Measurements from ENCODE around the gene RAI1. TPM values are rescaled to one million over a fixed set of nuclear protein-coding genes. Genes with fewer than 3 reads are reported as not detected.

Gene RAI1
- polyA plus RNA-seq, 2 of the 4 experiments (the other 2 are of a cell fraction): 3.5 to 23.8 TPM

DNA sequence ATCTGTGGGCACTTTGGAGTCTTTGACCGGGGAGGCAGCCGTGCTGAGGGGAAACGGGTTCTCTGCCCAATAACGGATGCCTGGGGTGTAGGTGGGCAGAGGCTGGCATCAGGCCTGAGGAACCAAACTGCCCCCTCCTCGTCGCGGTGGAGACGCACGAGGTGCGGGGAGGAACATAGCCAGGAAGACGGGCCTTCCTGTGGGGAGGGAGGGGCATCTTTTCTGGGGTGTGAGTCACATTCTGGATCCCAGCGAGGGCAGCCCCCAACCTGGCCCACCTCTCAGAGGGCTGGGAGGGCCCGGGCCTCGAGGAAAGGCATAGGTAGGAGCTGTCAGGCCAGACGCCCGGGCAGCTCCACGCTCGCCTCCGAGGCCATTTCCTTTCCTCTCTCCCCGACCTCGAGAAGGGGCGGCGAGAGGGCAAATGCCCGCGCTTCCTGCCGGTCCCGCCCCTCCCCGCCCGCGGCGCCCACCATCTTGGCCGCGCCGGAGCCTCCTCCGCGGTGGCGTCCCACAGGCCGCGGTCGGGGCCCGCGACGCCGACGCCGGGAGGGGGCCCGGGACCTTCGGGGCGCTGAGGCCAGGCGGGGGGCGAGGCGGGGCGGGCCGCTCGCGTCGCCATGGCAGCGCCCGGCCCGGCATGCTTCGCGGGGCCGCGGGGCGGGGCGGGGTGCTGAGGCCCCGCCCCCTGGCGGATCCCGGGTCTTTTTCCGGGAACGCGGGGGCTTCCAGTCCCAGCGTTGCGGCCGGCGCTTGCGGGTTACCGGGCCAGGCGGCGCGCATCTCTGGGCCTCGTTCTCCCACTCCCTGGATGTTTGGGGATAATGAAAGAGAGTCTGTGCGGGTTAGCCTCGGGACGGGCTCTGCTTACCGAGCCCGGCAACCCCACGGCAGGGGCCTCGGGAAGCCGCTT is 13.2 kb downstream of the RAI1 start (continued):
- TF ChIP-seq, protein P1, sequence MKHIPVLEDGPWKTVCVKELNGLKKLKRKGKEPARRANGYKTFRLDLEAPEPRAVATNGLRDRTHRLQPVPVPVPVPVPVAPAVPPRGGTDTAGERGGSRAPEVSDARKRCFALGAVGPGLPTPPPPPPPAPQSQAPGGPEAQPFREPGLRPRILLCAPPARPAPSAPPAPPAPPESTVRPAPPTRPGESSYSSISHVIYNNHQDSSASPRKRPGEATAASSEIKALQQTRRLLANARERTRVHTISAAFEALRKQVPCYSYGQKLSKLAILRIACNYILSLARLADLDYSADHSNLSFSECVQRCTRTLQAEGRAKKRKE (CRISPR knock-in tag; IDR thresholded peaks at IDR 0.05; ENCODE audit: low read depth): peak; percentile 97
- TF ChIP-seq SREBF2 (IDR thresholded peaks at IDR 0.05) (no peak), RNF2 (IDR thresholded peaks at IDR 0.05; ENCODE audit: borderline replicate concordance, low read depth) (0 out of 2 replicates have a peak, but pooled peaks have one; percentile 41), MAFK (IDR thresholded peaks at IDR 0.05; ENCODE audit: partially characterized antibody) (no peak), RCOR1 (IDR thresholded peaks at IDR 0.05; ENCODE audit: low read depth, low read length) (no peak), JUN (IDR thresholded peaks at IDR 0.05) (peak; percentile 49 to 86), ZNF302 (CRISPR knock-in tag; IDR thresholded peaks at IDR 0.05) (peak; percentile 87; the same call in 1 of the 2 replicates), RAD21 (conservative IDR thresholded peaks at IDR 0.05 in 1 of 2, IDR thresholded peaks at IDR 0.05 in 1 of 2) (no peak), HOXA7 (CRISPR knock-in tag; IDR thresholded peaks at IDR 0.05) (peak; percentile 82; the same call in 1 of the 2 replicates), ZC3H11A (IDR thresholded peaks at IDR 0.05) (no peak), EHMT2 (IDR thresholded peaks at IDR 0.05; ENCODE audit: low read depth) (no peak), CBX2 (IDR thresholded peaks at IDR 0.05; ENCODE audit: borderline replicate concordance, low read depth) (no peak), CEBPB (IDR thresholded peaks at IDR 0.05) (no peak), HEYL (CRISPR knock-in tag; IDR thresholded peaks at IDR 0.05) (peak; percentile 68; the same call in 1 of the 2 replicates), KDM5A (IDR thresholded peaks at IDR 0.05) (no peak), ZSCAN20 (CRISPR knock-in tag; IDR thresholded peaks at IDR 0.05) (no peak; the same call in 1 of the 2 replicates), FOSL2 (IDR thresholded peaks at IDR 0.05) (peak; percentile 22; the same call in 1 of the 2 replicates), FOSL2 (CRISPR knock-in tag; IDR thresholded peaks at IDR 0.05) (peak; percentile 85), EHF (CRISPR knock-in tag; IDR thresholded peaks at IDR 0.05) (peak; percentile 94), KDM1A (IDR thresholded peaks at IDR 0.05; ENCODE audit: low read depth) (no peak), TFCP2L1 (CRISPR knock-in tag; IDR thresholded peaks at IDR 0.05) (peak; percentile 94), EP300 (IDR thresholded peaks at IDR 0.05) (no peak; a peak in 1 of 5 replicates), POLR2AphosphoS2 (conservative IDR thresholded peaks at IDR 0.05; ENCODE audit: low read length) (no peak), HOXB5 (CRISPR knock-in tag; IDR thresholded peaks at IDR 0.05) (peak; percentile 94), NR3C1 (IDR thresholded peaks at IDR 0.05) (no peak), HDAC2 (IDR thresholded peaks at IDR 0.05) (no peak), HOXB13 (CRISPR knock-in tag; IDR thresholded peaks at IDR 0.05; ENCODE audit: low read depth) (peak; percentile 95), NPAS2 (CRISPR knock-in tag; IDR thresholded peaks at IDR 0.05; ENCODE audit: borderline replicate concordance) (no peak), MAZ (IDR thresholded peaks at IDR 0.05; ENCODE audit: borderline replicate concordance, low read depth, low read length) (no peak), FOSB (CRISPR knock-in tag; IDR thresholded peaks at IDR 0.05) (peak; percentile 23; the same call in 1 of the 2 replicates), NFE2L2 (conservative IDR thresholded peaks at IDR 0.05; ENCODE audit: low read length) (no peak)
- TF ChIP-seq, protein P2, sequence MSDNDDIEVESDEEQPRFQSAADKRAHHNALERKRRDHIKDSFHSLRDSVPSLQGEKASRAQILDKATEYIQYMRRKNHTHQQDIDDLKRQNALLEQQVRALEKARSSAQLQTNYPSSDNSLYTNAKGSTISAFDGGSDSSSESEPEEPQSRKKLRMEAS (IDR thresholded peaks at IDR 0.05): peak; percentile 99
- TF ChIP-seq, protein P3, sequence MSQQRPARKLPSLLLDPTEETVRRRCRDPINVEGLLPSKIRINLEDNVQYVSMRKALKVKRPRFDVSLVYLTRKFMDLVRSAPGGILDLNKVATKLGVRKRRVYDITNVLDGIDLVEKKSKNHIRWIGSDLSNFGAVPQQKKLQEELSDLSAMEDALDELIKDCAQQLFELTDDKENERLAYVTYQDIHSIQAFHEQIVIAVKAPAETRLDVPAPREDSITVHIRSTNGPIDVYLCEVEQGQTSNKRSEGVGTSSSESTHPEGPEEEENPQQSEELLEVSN (IDR thresholded peaks at IDR 0.05; ENCODE audit: borderline replicate concordance, low read depth): peak; percentile 97
- TF ChIP-seq, protein P4, sequence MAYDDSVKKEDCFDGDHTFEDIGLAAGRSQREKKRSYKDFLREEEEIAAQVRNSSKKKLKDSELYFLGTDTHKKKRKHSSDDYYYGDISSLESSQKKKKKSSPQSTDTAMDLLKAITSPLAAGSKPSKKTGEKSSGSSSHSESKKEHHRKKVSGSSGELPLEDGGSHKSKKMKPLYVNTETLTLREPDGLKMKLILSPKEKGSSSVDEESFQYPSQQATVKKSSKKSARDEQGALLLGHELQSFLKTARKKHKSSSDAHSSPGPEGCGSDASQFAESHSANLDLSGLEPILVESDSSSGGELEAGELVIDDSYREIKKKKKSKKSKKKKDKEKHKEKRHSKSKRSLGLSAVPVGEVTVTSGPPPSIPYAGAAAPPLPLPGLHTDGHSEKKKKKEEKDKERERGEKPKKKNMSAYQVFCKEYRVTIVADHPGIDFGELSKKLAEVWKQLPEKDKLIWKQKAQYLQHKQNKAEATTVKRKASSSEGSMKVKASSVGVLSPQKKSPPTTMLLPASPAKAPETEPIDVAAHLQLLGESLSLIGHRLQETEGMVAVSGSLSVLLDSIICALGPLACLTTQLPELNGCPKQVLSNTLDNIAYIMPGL (CRISPR knock-in tag; IDR thresholded peaks at IDR 0.05; ENCODE audit: borderline replicate concordance): no peak
- TF ChIP-seq, protein P5, sequence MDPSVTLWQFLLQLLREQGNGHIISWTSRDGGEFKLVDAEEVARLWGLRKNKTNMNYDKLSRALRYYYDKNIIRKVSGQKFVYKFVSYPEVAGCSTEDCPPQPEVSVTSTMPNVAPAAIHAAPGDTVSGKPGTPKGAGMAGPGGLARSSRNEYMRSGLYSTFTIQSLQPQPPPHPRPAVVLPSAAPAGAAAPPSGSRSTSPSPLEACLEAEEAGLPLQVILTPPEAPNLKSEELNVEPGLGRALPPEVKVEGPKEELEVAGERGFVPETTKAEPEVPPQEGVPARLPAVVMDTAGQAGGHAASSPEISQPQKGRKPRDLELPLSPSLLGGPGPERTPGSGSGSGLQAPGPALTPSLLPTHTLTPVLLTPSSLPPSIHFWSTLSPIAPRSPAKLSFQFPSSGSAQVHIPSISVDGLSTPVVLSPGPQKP (IDR thresholded peaks at IDR 0.05; ENCODE audit: low read depth, low read length): no peak
- TF ChIP-seq, protein P6, sequence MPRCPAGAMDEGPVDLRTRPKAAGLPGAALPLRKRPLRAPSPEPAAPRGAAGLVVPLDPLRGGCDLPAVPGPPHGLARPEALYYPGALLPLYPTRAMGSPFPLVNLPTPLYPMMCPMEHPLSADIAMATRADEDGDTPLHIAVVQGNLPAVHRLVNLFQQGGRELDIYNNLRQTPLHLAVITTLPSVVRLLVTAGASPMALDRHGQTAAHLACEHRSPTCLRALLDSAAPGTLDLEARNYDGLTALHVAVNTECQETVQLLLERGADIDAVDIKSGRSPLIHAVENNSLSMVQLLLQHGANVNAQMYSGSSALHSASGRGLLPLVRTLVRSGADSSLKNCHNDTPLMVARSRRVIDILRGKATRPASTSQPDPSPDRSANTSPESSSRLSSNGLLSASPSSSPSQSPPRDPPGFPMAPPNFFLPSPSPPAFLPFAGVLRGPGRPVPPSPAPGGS (IDR thresholded peaks at IDR 0.05): 0 out of 3 replicates have a peak, but pooled peaks have one; percentile 45
- TF ChIP-seq, protein P7, sequence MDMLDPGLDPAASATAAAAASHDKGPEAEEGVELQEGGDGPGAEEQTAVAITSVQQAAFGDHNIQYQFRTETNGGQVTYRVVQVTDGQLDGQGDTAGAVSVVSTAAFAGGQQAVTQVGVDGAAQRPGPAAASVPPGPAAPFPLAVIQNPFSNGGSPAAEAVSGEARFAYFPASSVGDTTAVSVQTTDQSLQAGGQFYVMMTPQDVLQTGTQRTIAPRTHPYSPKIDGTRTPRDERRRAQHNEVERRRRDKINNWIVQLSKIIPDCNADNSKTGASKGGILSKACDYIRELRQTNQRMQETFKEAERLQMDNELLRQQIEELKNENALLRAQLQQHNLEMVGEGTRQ (IDR thresholded peaks at IDR 0.05): no peak

All from A549 (cell line).